ENCODE measurements around the gene UBL5. TPM values are rescaled to one million over a fixed set of nuclear protein-coding genes. Genes with fewer than 3 reads are reported as not detected.
"Not testable (repeated sequence)": the region's sequence is repeated elsewhere in the genome, so short reads cannot be mapped to it uniquely, and the experiment has no call there.

The UBL5 gene
- total RNA-seq, 1 donor from 2014 or later = 422 TPM

DNA sequence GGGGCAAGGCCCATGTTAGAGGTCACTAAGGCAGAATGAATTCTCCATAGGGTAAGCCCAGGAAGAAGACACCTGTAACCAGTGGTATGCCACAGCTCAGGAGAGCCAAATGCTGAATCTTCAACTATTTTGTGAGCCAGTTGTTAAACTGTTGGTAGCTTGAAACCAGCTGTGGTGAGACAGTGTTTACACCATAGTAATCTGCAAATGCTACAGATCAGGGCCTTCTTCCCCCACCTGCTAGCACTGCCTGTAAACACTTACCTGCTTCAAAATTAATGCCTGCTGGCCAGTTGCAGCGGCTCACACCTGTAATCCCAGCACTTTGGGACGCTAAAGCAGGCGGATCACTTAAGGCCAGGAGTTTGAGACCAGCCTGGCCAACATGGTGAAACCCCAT is 20.9 kb upstream of the UBL5 start:
- intact Hi-C loops (cut with DNase I) = no loop called here
- no peak for DNase-seq (ENCODE audit: low spot score)

GRCh38 chr19:9808855-9809824 is 18.6 kb upstream of the UBL5 start:
- no peak for DNase-seq (ENCODE audit: low spot score)
- intact Hi-C loops (cut with DNase I) = no loop called here

- no peak for DNase-seq (ENCODE audit: low spot score)
- intact Hi-C loops (cut with DNase I) = no loop called here
Measured at GRCh38 chr19:9811139-9811538, 16.6 kb upstream of the UBL5 start.

DNA sequence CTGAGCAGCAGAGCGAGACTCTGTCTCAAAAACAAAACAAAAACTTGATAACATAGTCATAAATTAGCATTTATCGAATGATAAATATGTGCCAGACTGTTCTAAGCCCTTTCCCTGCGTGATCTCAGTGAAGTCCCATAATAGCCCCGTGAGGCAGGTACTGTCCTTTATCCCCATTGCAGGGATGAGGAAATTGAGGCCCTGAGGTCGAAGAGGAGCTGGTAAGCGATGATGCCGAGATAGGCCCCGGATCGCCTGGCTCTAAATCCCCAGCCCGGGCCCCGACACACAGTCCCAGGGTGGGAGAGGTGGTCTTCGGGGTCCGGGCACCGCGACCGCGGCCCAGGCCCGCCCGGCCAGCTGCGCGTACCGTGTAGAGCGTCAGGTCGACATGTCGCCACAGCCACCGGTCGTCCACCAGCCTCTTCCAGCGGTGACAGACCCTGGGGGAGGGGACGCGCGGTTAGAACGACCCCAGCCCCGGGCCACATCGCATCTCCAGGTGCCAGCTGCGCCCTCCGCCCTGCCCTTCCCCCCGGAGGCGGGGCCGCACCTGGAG is 9.5 kb upstream of the UBL5 start:
- DNase-seq (ENCODE audit: low spot score) = no peak
- intact Hi-C loops (cut with DNase I) = no loop called here

- intact Hi-C loops (cut with DNase I) = loop anchor here (1.0 kb wide), 1 partner anchor 27 kb away; no protein-coding TSS in a partner anchor
- DNase-seq (ENCODE audit: low spot score) = peak; percentile 100
Measured at GRCh38 chr19:9818734-9819595, 8.8 kb upstream of the UBL5 start, which contains the start of gene FBXL12. Gene FBXL12 (minus strand): TSS chr19:9819079. CDS start chr19:9818813, 266 bp downstream.

DNA sequence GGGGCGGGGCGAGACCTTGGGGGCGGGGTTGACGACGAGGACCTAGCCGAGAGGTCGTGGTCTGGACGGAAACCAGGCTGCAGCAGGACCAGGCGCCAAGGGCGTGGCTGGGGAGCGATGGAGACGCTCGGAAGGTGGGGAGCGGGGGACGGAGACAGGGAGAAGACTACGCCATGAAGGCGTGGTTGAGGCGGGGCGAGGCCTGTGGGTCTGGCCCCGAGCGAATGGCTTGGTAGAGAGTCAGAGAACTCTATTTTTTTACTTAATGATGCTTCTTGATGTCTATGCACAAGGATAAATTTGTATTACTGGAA is 8.2 kb upstream of the UBL5 start:
- no peak for DNase-seq (ENCODE audit: low spot score)
- intact Hi-C loops (cut with DNase I) = loop anchor here (1.0 kb wide), 1 partner anchor 27 kb away; no protein-coding TSS in a partner anchor

DNA sequence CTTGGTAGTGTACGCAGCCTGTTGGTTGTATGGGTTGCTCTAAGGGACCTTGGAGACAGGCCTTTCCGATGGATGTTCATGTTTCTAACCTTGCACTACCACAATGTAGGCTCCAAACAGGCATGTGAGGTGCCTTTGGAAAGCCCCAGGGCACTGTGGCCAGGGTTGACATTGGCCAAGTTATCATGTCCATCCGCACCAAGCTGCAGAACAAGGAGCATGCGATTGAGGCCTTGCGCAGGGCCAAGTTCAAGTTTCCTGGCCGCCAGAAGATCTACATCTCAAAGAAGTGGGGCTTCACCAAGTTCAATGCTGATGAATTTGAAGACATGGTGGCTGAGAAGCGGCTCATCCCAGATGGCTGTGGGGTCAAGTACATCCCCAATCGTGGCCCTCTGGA is 7.7 kb upstream of the UBL5 start:
- DNase-seq (ENCODE audit: low spot score); intact Hi-C loops (cut with DNase I): not testable (repeated sequence)

DNA sequence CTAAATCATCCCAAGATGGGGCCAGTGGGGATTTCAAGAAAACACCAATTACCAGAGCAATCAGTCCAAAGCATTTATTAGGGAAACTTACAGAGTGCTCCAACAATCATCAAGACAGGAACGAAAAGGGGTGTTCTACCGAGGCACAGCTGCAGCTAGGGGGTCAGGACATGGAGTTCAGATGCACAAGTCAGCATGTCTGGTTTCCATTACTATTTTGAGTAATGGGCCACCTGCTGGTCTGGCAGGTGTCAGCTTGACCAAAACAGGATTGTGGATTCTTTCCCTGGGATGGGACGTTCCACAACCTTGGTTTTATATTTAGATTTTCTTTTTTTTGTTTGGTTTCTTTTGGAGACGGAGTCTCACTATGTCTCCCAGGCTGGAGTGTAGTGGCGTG is 3.9 kb upstream of the UBL5 start:
- DNase-seq (ENCODE audit: low spot score) = no peak
- intact Hi-C loops (cut with DNase I) = no loop called here

DNA sequence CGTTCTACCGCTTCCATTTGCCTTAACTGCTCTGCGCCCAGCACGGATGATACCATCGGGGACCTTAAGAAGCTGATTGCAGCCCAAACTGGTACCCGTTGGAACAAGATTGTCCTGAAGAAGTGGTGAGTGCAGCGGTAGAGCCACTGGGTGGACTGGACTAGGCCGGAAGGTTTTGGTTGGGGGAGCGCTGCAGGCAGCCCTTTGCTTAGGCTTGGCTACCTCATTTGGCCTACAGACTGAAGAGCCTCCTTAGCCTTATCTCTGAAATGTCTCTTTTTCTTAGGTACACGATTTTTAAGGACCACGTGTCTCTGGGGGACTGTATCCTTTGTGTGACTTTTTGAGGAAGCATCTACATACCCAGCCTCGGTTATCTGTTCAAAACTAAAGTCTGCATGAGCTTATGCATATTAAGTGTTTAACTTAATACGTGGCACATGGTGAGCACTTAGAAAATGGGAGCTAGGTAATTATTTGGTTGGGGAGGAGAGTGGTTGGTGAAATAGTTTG is 889 bp downstream of the UBL5 start:
- intact Hi-C loops (cut with DNase I) = no loop called here
- DNase-seq (ENCODE audit: low spot score) = no peak

- no peak for DNase-seq (ENCODE audit: low spot score)
- intact Hi-C loops (cut with DNase I) = no loop called here
Measured at GRCh38 chr19:9834307-9834725, 6.6 kb downstream of the UBL5 start.

DNA sequence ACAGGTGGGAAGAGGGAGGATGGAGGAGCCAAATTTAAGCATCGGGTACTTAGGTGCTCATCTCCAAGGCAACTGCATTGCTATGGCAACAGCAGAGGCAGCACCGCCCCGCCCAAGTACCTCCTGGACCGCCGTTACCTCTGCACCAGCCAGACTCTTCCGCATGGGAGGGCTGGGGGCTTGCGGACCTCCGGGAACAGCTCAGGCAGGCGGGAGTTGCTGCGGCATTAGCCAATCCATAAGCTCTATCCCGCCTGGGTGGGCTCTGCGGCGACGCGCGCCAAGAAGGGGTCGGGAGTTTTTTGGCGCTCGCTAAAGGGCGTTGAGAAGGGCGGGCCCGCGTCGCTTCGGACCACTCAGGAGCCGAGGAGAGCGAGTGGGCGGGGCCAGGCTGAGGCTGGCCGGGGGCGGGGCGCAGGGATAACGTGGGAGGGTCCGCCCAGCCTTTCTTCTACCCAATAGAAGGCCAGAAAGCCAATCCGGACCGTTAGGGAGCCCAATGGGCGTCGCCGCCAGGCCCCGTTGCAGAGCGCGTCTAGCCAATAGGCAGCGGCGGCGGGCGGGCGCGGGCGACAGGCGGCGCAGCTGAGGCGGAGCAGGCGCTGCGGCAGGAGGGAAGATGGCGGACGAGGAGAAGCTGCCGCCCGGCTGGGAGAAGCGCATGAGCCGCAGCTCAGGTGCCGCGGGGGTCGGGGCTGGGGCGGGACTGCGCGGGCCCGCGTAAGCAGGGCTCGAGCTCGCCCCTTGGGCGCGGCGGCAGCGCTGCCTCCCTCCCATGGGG is 7.2 kb downstream of the UBL5 start, which contains the start of gene PIN1:
Gene PIN1, plus strand, starts transcription at position 593 of the 781 bp plus-strand sequence. Its CDS starts 27 bp downstream, at position 620.
- DNase-seq (ENCODE audit: low spot score) = peak; percentile 99
- intact Hi-C loops (cut with DNase I) = no loop called here

DNA sequence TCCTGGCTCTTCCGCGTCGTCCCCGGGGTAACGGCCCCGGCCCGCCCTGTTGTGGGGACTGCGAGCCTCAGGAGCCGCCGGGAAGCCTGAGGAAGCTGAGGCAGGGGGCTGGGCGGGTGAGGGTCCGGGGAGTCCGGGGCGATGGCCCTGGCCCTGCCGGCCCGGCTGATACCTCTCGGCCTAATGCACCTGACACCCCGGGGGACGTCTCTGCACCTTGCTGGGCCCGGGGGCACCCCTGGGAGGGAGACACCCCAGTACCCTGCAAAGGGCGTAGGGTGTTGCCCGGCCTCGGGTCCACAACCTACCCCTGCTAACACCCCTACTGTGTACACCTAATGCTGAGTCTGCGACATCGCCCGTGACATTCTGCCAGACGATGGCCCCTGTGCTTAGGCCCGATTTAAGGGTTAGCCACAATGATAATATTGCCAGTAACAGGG is 7.8 kb downstream of the UBL5 start:
- intact Hi-C loops (cut with DNase I) = no loop called here
- DNase-seq (ENCODE audit: low spot score) = no peak

GRCh38 chr19:9836021-9836420 is 8.3 kb downstream of the UBL5 start:
- no peak for DNase-seq (ENCODE audit: low spot score)
- intact Hi-C loops (cut with DNase I) = no loop called here

DNA sequence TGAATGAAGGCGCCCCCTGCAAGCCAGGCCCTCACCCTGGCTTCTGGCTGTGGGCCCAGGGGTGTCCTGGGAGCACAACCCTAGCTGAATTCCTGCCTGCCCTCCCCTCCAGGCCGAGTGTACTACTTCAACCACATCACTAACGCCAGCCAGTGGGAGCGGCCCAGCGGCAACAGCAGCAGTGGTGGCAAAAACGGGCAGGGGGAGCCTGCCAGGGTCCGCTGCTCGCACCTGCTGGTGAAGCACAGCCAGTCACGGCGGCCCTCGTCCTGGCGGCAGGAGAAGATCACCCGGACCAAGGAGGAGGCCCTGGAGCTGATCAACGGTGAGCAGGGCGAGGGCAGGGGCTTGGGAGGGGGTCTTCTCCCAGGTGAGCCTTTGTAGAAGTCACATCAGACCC is 10.6 kb downstream of the UBL5 start:
- intact Hi-C loops (cut with DNase I) = no loop called here
- no peak for DNase-seq (ENCODE audit: low spot score)

- DNase-seq (ENCODE audit: low spot score) = no peak
- intact Hi-C loops (cut with DNase I) = no loop called here
Measured at GRCh38 chr19:9839415-9839814, 11.7 kb downstream of the UBL5 start.

- intact Hi-C loops (cut with DNase I) = no loop called here
- no peak for DNase-seq (ENCODE audit: low spot score)
Measured at GRCh38 chr19:9842834-9843625, 15.3 kb downstream of the UBL5 start.

DNA sequence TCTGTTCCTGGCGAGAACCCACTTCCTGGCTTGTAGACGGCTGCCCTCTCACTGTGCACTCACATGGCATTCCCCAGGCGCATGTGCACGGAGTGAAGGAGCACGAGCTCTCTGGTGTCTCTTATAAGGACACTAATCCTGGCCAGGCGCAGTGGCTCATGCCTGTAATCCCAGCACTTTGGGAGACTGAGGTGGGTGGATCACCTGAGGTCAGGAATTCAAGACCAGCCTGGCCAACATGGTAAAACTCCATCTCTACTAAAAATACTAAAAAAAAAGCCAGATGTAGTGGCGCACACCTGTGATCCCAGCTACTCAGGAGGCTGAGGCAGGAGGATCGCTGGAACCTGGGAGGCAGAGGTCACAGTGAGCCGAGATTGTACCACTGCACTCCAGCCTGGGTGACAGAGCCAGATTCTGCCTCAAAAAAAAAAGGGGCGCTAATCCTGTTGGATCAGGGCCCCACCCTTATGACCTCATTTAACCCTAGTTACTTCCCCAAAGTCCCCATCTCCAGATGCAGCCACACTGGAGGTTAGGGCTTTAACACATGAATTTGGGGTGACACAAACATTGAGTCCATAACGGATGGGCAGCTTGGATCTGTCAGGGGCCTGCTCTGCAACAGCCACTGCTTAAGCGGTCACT is 16.0 kb downstream of the UBL5 start:
- intact Hi-C loops (cut with DNase I); DNase-seq (ENCODE audit: low spot score): not testable (repeated sequence)

Measured in cardiac septum (tissue), 1 donor.